Measurements from ENCODE around the gene COQ10B. TPM values are rescaled to one million over a fixed set of nuclear protein-coding genes. Genes with fewer than 3 reads are reported as not detected.
A peak's percentile ranks its signal among the peaks of the same experiment; 100 is the strongest.

The COQ10B gene
- 34.8 TPM for polyA plus RNA-seq (2013, experiment 1 of 2)
- 36.7 TPM for polyA plus RNA-seq (2013, experiment 2 of 2)

DNA sequence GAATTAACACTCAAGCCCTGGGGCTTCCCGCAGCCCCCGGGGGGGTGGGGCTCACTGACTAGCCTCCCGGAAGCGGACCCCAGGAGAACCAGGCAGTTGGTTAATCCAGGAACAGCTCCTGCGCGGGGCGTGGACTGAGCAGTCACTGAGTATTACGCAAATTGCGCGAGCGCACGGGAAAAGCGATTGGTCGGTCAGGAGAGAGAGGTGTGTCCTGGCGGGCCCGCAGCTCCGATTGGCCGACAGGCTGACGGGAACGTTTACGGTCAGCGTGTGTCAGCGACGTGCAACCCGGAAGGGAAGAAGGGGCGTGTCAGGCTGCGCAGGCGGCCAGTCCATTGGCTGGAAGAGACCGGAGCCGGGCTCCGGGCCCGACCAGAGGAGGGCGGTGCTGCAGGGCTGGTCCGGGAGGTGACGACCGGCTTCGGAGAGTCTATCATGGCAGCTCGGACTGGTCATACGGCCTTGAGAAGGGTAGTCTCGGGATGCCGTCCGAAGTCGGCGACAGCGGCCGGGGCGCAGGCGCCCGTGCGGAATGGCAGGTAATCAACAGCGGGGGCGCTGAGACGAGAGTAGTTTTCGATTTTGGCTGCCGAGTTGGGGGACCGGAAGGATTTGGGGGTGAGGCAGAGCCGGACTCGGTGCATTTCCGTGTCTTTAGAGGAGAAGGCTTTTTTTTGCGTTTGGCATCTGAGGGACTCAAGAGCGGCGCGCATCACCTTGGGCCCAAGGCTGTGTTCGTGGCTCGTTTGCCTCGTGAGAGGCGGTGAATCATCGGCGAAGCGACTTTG is at the start of gene COQ10B:
TSS of gene COQ10B (plus strand) at position 430 of the 791 bp plus-strand sequence. CDS start at position 439, 9 bp downstream.
- peak; percentile 100 for DNase-seq
- Histone ChIP-seq H2BK15ac (ENCODE audit: low read depth, poor library complexity, severe bottlenecking) (peak within 1 kb of the TSS; percentile 83), H3K79me1 (replicated peaks; ENCODE audit: low read length, poor library complexity, severe bottlenecking) (peaks cover 2% of the 10 kb centered on the region), H3K18ac (ENCODE audit: low read depth in 1 of 2, low read length in 2 of 2) (peak within 1 kb of the TSS; percentile 99 to 100), H3K4me3 (ENCODE audit: insufficient read depth in 1 of 2, low read depth in 1 of 2, low read length in 2 of 2) (peak within 1 kb of the TSS; percentile 84 to 94), H2AK5ac (ENCODE audit: low read length, severe bottlenecking) (peak within 1 kb of the TSS; percentile 85), H4K91ac (ENCODE audit: low read length) (peak within 1 kb of the TSS; percentile 98), H3K4ac (ENCODE audit: low read depth in 1 of 2, low read length in 2 of 2) (peak within 1 kb of the TSS; percentile 93 to 100), H2BK5ac (ENCODE audit: low read depth, low read length, poor library complexity, severe bottlenecking) (peak within 1 kb of the TSS; percentile 99), H2BK12ac (ENCODE audit: low read length in 2 of 2) (peak within 1 kb of the TSS in 1 of 2 experiments; percentile 83), H3K9me3 (ENCODE audit: control insufficient read depth, low read length) (no peaks in the 10 kb centered on the region), H3K23ac (ENCODE audit: low read length in 2 of 2) (peak within 1 kb of the TSS in 1 of 2 experiments; percentile 46), H3K27ac (ENCODE audit: low read length, poor library complexity, severe bottlenecking) (peak within 1 kb of the TSS; percentile 100), H3K4me2 (ENCODE audit: low read length, poor library complexity, severe bottlenecking) (peak within 1 kb of the TSS; percentile 73), H3K14ac (ENCODE audit: low read length in 2 of 2) (peak within 1 kb of the TSS in 1 of 2 experiments; percentile 99), H3K27me3 (ENCODE audit: control insufficient read depth in 1 of 2, insufficient read depth in 1 of 2, low read length in 2 of 2) (no peaks in the 10 kb centered on the region), H3K4me1 (ENCODE audit: control insufficient read depth, insufficient read depth, low read depth, low read length) (peaks cover 5% of the 10 kb centered on the region), H4K8ac (ENCODE audit: low read length) (peak within 1 kb of the TSS; percentile 98), H3K36me3 (ENCODE audit: control insufficient read depth in 1 of 2, insufficient read depth in 2 of 2, low read depth in 1 of 2, low read length in 2 of 2) (peaks cover 0 to 3% of the 10 kb centered on the region in 2 experiments), H2AFZ (ENCODE audit: low read depth, low read length) (peak within 1 kb of the TSS; percentile 93), H3K9ac (ENCODE audit: low read length) (peak within 1 kb of the TSS; percentile 99), H2BK120ac (ENCODE audit: low read depth, low read length) (peak within 1 kb of the TSS; percentile 71)
- under 1% methylated on average over 70 of the region's 70 CpGs for WGBS

- Histone ChIP-seq H2BK5ac (ENCODE audit: low read depth, low read length, poor library complexity, severe bottlenecking) (no peak overlapping the region), H3K9me3 (ENCODE audit: control insufficient read depth, low read length) (no peaks in the 10 kb centered on the region), H3K27ac (ENCODE audit: low read length, poor library complexity, severe bottlenecking) (no peak overlapping the region), H2BK12ac (ENCODE audit: low read length in 2 of 2) (no peak overlapping the region), H3K18ac (ENCODE audit: low read depth in 1 of 2, low read length in 2 of 2) (no peak overlapping the region), H2AFZ (ENCODE audit: low read depth, low read length) (no peak overlapping the region), H3K4ac (ENCODE audit: low read depth in 1 of 2, low read length in 2 of 2) (no peak overlapping the region), H3K27me3 (ENCODE audit: control insufficient read depth in 1 of 2, insufficient read depth in 1 of 2, low read length in 2 of 2) (no peaks in the 10 kb centered on the region), H4K8ac (ENCODE audit: low read length) (no peak overlapping the region), H3K9ac (ENCODE audit: low read length) (no peak overlapping the region), H3K14ac (ENCODE audit: low read length in 2 of 2) (no peak overlapping the region), H2AK5ac (ENCODE audit: low read length, severe bottlenecking) (no peak overlapping the region), H3K4me2 (ENCODE audit: low read length, poor library complexity, severe bottlenecking) (no peak overlapping the region), H4K91ac (ENCODE audit: low read length) (no peak overlapping the region), H2BK15ac (ENCODE audit: low read depth, poor library complexity, severe bottlenecking) (no peak overlapping the region), H3K79me1 (replicated peaks; ENCODE audit: low read length, poor library complexity, severe bottlenecking) (peaks cover 15% of the 10 kb centered on the region), H3K4me3 (ENCODE audit: insufficient read depth in 1 of 2, low read depth in 1 of 2, low read length in 2 of 2) (no peak overlapping the region), H3K36me3 (ENCODE audit: control insufficient read depth in 1 of 2, insufficient read depth in 2 of 2, low read depth in 1 of 2, low read length in 2 of 2) (peaks cover 30 to 98% of the 10 kb centered on the region in 2 experiments), H3K23ac (ENCODE audit: low read length in 2 of 2) (no peak overlapping the region), H3K4me1 (ENCODE audit: control insufficient read depth, insufficient read depth, low read depth, low read length) (no peaks in the 10 kb centered on the region), H2BK120ac (ENCODE audit: low read depth, low read length) (no peak overlapping the region)
- no peak for DNase-seq
- WGBS, result no CpG with 5 or more reads among the region's 2 CpGs
Observed at GRCh38 chr2:197405582-197405981, 47.8 kb upstream of the COQ10B start.

DNA sequence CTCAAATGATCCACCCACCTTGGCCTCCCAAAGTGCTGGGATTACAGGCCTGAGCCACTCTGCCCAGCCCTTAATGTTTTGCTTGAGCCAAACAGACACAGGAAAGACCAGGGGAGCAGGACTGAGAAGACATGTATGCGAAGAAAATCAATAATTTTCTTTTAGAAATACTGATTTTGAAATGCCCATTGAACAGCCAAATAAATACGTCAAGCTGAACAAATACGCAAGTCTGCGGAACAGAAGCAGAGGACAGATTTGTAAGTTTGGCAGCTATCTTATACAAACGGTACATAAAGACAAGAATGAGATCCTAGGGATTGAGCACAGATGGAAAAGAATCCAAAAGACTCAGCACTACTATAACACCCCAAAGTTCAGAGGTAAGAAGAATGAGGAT is 39.3 kb upstream of the COQ10B start:
- Histone ChIP-seq H2AK5ac (ENCODE audit: low read length, severe bottlenecking) (no peak overlapping the region), H3K36me3 (ENCODE audit: control insufficient read depth in 1 of 2, insufficient read depth in 2 of 2, low read depth in 1 of 2, low read length in 2 of 2) (peaks cover 41 to 91% of the 10 kb centered on the region in 2 experiments), H3K9ac (ENCODE audit: low read length) (no peak overlapping the region), H3K4me2 (ENCODE audit: low read length, poor library complexity, severe bottlenecking) (no peak overlapping the region), H3K79me1 (replicated peaks; ENCODE audit: low read length, poor library complexity, severe bottlenecking) (peaks cover 18% of the 10 kb centered on the region), H3K14ac (ENCODE audit: low read length in 2 of 2) (no peak overlapping the region), H3K18ac (ENCODE audit: low read depth in 1 of 2, low read length in 2 of 2) (no peak overlapping the region), H2AFZ (ENCODE audit: low read depth, low read length) (no peak overlapping the region), H4K91ac (ENCODE audit: low read length) (no peak overlapping the region), H3K27ac (ENCODE audit: low read length, poor library complexity, severe bottlenecking) (no peak overlapping the region), H3K23ac (ENCODE audit: low read length in 2 of 2) (no peak overlapping the region), H2BK120ac (ENCODE audit: low read depth, low read length) (no peak overlapping the region), H2BK12ac (ENCODE audit: low read length in 2 of 2) (no peak overlapping the region), H3K9me3 (ENCODE audit: control insufficient read depth, low read length) (no peaks in the 10 kb centered on the region), H2BK15ac (ENCODE audit: low read depth, poor library complexity, severe bottlenecking) (no peak overlapping the region), H3K4me1 (ENCODE audit: control insufficient read depth, insufficient read depth, low read depth, low read length) (no peaks in the 10 kb centered on the region), H4K8ac (ENCODE audit: low read length) (no peak overlapping the region), H3K4ac (ENCODE audit: low read depth in 1 of 2, low read length in 2 of 2) (no peak overlapping the region), H3K4me3 (ENCODE audit: insufficient read depth in 1 of 2, low read depth in 1 of 2, low read length in 2 of 2) (no peak overlapping the region), H2BK5ac (ENCODE audit: low read depth, low read length, poor library complexity, severe bottlenecking) (no peak overlapping the region), H3K27me3 (ENCODE audit: control insufficient read depth in 1 of 2, insufficient read depth in 1 of 2, low read length in 2 of 2) (no peaks in the 10 kb centered on the region)
- DNase-seq, result no peak
- 97% methylated on average over 3 of the region's 5 CpGs for WGBS

DNA sequence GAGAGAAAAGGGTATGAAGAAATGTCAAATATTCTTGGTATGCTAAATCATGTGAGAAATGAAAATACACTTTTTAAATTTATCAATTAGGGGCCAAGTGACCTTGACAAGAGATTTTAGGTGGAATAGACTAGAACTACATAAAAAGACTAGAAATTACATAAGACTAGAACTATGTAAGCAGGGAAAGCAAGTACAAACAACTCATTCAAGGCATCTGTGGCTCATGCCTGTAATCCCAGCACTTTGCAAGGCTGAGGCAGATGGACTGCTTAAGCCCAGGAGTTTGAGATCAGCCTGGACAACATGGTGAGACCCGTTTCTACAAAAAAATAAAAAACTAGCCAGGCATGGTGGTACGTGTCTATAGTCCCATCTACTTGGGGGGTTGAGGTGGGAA is 38.8 kb upstream of the COQ10B start:
- Histone ChIP-seq H3K4me2 (ENCODE audit: low read length, poor library complexity, severe bottlenecking) (no peak overlapping the region), H4K8ac (ENCODE audit: low read length) (no peak overlapping the region), H3K4ac (ENCODE audit: low read depth in 1 of 2, low read length in 2 of 2) (no peak overlapping the region), H3K36me3 (ENCODE audit: control insufficient read depth in 1 of 2, insufficient read depth in 2 of 2, low read depth in 1 of 2, low read length in 2 of 2) (peaks cover 38 to 91% of the 10 kb centered on the region in 2 experiments), H2BK5ac (ENCODE audit: low read depth, low read length, poor library complexity, severe bottlenecking) (no peak overlapping the region), H3K23ac (ENCODE audit: low read length in 2 of 2) (no peak overlapping the region), H3K79me1 (replicated peaks; ENCODE audit: low read length, poor library complexity, severe bottlenecking) (peaks cover 18% of the 10 kb centered on the region), H3K27ac (ENCODE audit: low read length, poor library complexity, severe bottlenecking) (no peak overlapping the region), H3K18ac (ENCODE audit: low read depth in 1 of 2, low read length in 2 of 2) (no peak overlapping the region), H2AK5ac (ENCODE audit: low read length, severe bottlenecking) (no peak overlapping the region), H3K27me3 (ENCODE audit: control insufficient read depth in 1 of 2, insufficient read depth in 1 of 2, low read length in 2 of 2) (no peaks in the 10 kb centered on the region), H3K4me1 (ENCODE audit: control insufficient read depth, insufficient read depth, low read depth, low read length) (no peaks in the 10 kb centered on the region), H2BK120ac (ENCODE audit: low read depth, low read length) (no peak overlapping the region), H4K91ac (ENCODE audit: low read length) (no peak overlapping the region), H3K9ac (ENCODE audit: low read length) (no peak overlapping the region), H3K14ac (ENCODE audit: low read length in 2 of 2) (no peak overlapping the region), H2BK15ac (ENCODE audit: low read depth, poor library complexity, severe bottlenecking) (no peak overlapping the region), H3K9me3 (ENCODE audit: control insufficient read depth, low read length) (no peaks in the 10 kb centered on the region), H2BK12ac (ENCODE audit: low read length in 2 of 2) (no peak overlapping the region), H2AFZ (ENCODE audit: low read depth, low read length) (no peak overlapping the region), H3K4me3 (ENCODE audit: insufficient read depth in 1 of 2, low read depth in 1 of 2, low read length in 2 of 2) (no peak overlapping the region)
- 91% methylated on average over 2 of the region's 2 CpGs for WGBS
- no peak for DNase-seq
